Measurements from ENCODE around the gene ROBO1. TPM values are rescaled to one million over a fixed set of nuclear protein-coding genes. Genes with fewer than 3 reads are reported as not detected.

ROBO1 gene
- total RNA-seq, 1 donor from 2014 or later: 169 TPM

- peaks cover 10% of the 10 kb centered on the region for H3F3A ChIP-seq (ENCODE audit: low read depth)
- H3K4me2 ChIP-seq: peak overlapping the region; percentile 53
- no peak for TF ChIP-seq CTCF (IDR thresholded peaks at IDR 0.05)
- no peak for TF ChIP-seq EZH2 (IDR thresholded peaks at IDR 0.05)
- TF ChIP-seq EZH2phosphoT487 (IDR thresholded peaks at IDR 0.05): no peak
- H3K9me3 ChIP-seq (ENCODE audit: low read depth): no peaks in the 10 kb centered on the region
- no peaks in the 10 kb centered on the region for H3K27me3 ChIP-seq
- Mint-ChIP-seq H3K36me3 (no peaks in the 10 kb centered on the region), H3K27ac (no peak overlapping the region), H3K4me1 (no peaks in the 10 kb centered on the region), H3K4me3 (no peak overlapping the region), H3K27me3 (ENCODE audit: insufficient read depth, low read depth) (no peaks in the 10 kb centered on the region), H3K9me3 (no peaks in the 10 kb centered on the region)
- peak overlapping the region; percentile 61 for H3K27ac ChIP-seq
- no peaks in the 10 kb centered on the region for H3K79me2 ChIP-seq (ENCODE audit: low read depth)
- no peaks in the 10 kb centered on the region for H3K36me3 ChIP-seq
- peak overlapping the region; percentile 73 for H2AFZ ChIP-seq (replicated peaks)
- H3K4me3 ChIP-seq: no peak overlapping the region
- no peak overlapping the region for H3K9ac ChIP-seq
- DNase-seq (ENCODE audit: low spot score): peak; percentile 7
- H3K4me1 ChIP-seq: peaks cover 12% of the 10 kb centered on the region
- no peaks in the 10 kb centered on the region for H4K20me1 ChIP-seq (ENCODE audit: low read depth)
These were observed 686.5 kb downstream of the ROBO1 start for GRCh38 chr3:79081335-79081734.

- Histone ChIP-seq H3K79me2 (ENCODE audit: low read depth) (no peaks in the 10 kb centered on the region), H3K4me2 (no peak overlapping the region), H3K36me3 (no peaks in the 10 kb centered on the region), H2AFZ (replicated peaks) (no peak overlapping the region), H3K4me1 (no peaks in the 10 kb centered on the region), H3K27ac (no peak overlapping the region), H3K4me3 (no peak overlapping the region), H4K20me1 (ENCODE audit: low read depth) (no peaks in the 10 kb centered on the region), H3F3A (ENCODE audit: low read depth) (peaks cover 4% of the 10 kb centered on the region), H3K9me3 (ENCODE audit: low read depth) (no peaks in the 10 kb centered on the region), H3K27me3 (no peaks in the 10 kb centered on the region), H3K9ac (no peak overlapping the region)
- Mint-ChIP-seq H3K4me3 (no peak overlapping the region), H3K4me1 (no peaks in the 10 kb centered on the region), H3K36me3 (no peaks in the 10 kb centered on the region), H3K27ac (no peak overlapping the region), H3K27me3 (ENCODE audit: insufficient read depth, low read depth) (no peaks in the 10 kb centered on the region), H3K9me3 (no peaks in the 10 kb centered on the region)
- no peak for DNase-seq (ENCODE audit: low spot score)
- TF ChIP-seq EZH2 (IDR thresholded peaks at IDR 0.05) (no peak), CTCF (IDR thresholded peaks at IDR 0.05) (no peak), EZH2phosphoT487 (IDR thresholded peaks at IDR 0.05) (no peak)
These were observed 693.2 kb downstream of the ROBO1 start for GRCh38 chr3:79074558-79074957.

GRCh38 chr3:79067734-79068133 is 700.1 kb downstream of the ROBO1 start:
- no peak overlapping the region for H3K4me3 Mint-ChIP-seq
- TF ChIP-seq CTCF (IDR thresholded peaks at IDR 0.05) (no peak), EZH2phosphoT487 (IDR thresholded peaks at IDR 0.05) (no peak)
- no peaks in the 10 kb centered on the region for H3K79me2 ChIP-seq (ENCODE audit: low read depth)
- peak overlapping the region; percentile 37 for H2AFZ ChIP-seq (replicated peaks)
- H3K27me3 Mint-ChIP-seq (ENCODE audit: insufficient read depth, low read depth): no peaks in the 10 kb centered on the region
- no peaks in the 10 kb centered on the region for H3K36me3 ChIP-seq
- H3K27me3 ChIP-seq: no peaks in the 10 kb centered on the region
- no peaks in the 10 kb centered on the region for H4K20me1 ChIP-seq (ENCODE audit: low read depth)
- no peak overlapping the region for H3K4me2 ChIP-seq
- H3K4me1 Mint-ChIP-seq: no peaks in the 10 kb centered on the region
- no peak for DNase-seq (ENCODE audit: low spot score)
- no peaks in the 10 kb centered on the region for H3K9me3 ChIP-seq (ENCODE audit: low read depth)
- H3K36me3 Mint-ChIP-seq: no peaks in the 10 kb centered on the region
- H3K27ac Mint-ChIP-seq: no peak overlapping the region
- no peaks in the 10 kb centered on the region for H3K9me3 Mint-ChIP-seq
- peaks cover 11% of the 10 kb centered on the region for H3K4me1 ChIP-seq
- no peak overlapping the region for H3K9ac ChIP-seq
- H3K27ac ChIP-seq: no peak overlapping the region
- H3K4me3 ChIP-seq: no peak overlapping the region
- peaks cover 4% of the 10 kb centered on the region for H3F3A ChIP-seq (ENCODE audit: low read depth)
